D341Med (cell line): ENCODE results near the gene CFAP52.
"Not testable (repeated sequence)": the region's sequence is repeated elsewhere in the genome, so short reads cannot be mapped to it uniquely, and the experiment has no call there.

Experiments used
- DNase-seq: peaks from one replicate; pipeline ENCODE4 v3.0.0; 2012; ENCODE audit warnings: low spot score

CFAP52 gene

GRCh38 chr17:9576521-9577372 lies at the start of gene CFAP52:
Gene CFAP52, plus strand, starts transcription at chr17:9576642. Its CDS starts 54 bp downstream, at chr17:9576696.
- peak; percentile 59 for DNase-seq

GRCh38 chr17:9527788-9528187 lies 48.7 kb upstream of the CFAP52 start:
- no peak for DNase-seq

GRCh38 chr17:9529033-9529700 lies 47.3 kb upstream of the CFAP52 start:
- DNase-seq: peak; percentile 21

- DNase-seq: no peak
These were observed 45.4 kb upstream of the CFAP52 start for GRCh38 chr17:9531034-9531433.

GRCh38 chr17:9532715-9533114 lies 43.7 kb upstream of the CFAP52 start:
- DNase-seq: no peak

GRCh38 chr17:9533441-9533840 lies 43.0 kb upstream of the CFAP52 start:
- DNase-seq: no peak

GRCh38 chr17:9536061-9536460 lies 40.4 kb upstream of the CFAP52 start:
- no peak for DNase-seq

GRCh38 chr17:9537177-9537776 lies 39.2 kb upstream of the CFAP52 start:
- DNase-seq: no peak

- peak; percentile 43 for DNase-seq
These were observed 37.8 kb upstream of the CFAP52 start for GRCh38 chr17:9538626-9539025.

GRCh38 chr17:9541718-9542117 lies 34.7 kb upstream of the CFAP52 start:
- no peak for DNase-seq

GRCh38 chr17:9544221-9544620 lies 32.2 kb upstream of the CFAP52 start:
- DNase-seq: no peak

- no peak for DNase-seq
These were observed 27.2 kb upstream of the CFAP52 start for GRCh38 chr17:9549215-9549614.

GRCh38 chr17:9553181-9553580 lies 23.3 kb upstream of the CFAP52 start:
- DNase-seq: no peak

- DNase-seq: no peak
These were observed 22.8 kb upstream of the CFAP52 start for GRCh38 chr17:9553596-9553995.

- peak; percentile 37 for DNase-seq
These were observed 21.7 kb upstream of the CFAP52 start for GRCh38 chr17:9554715-9555114.

GRCh38 chr17:9557161-9557755 lies 19.2 kb upstream of the CFAP52 start:
- DNase-seq: no peak

GRCh38 chr17:9557857-9558256 lies 18.6 kb upstream of the CFAP52 start:
- no peak for DNase-seq

- no peak for DNase-seq
These were observed 12.3 kb upstream of the CFAP52 start for GRCh38 chr17:9564104-9564503.

GRCh38 chr17:9566067-9566466 lies 10.4 kb upstream of the CFAP52 start:
- no peak for DNase-seq

- DNase-seq: not testable (repeated sequence)
These were observed 9.7 kb upstream of the CFAP52 start for GRCh38 chr17:9566739-9567138.

GRCh38 chr17:9568004-9568403 lies 8.4 kb upstream of the CFAP52 start:
- no peak for DNase-seq

- no peak for DNase-seq
These were observed 7.4 kb upstream of the CFAP52 start for GRCh38 chr17:9568957-9569588.
